Measurements from ENCODE around the gene SLC22A16. TPM values are rescaled to one million over a fixed set of nuclear protein-coding genes. Genes with fewer than 3 reads are reported as not detected.

SLC22A16 gene
- total RNA-seq, 1 experiment from 2014 or later: not detected

DNA sequence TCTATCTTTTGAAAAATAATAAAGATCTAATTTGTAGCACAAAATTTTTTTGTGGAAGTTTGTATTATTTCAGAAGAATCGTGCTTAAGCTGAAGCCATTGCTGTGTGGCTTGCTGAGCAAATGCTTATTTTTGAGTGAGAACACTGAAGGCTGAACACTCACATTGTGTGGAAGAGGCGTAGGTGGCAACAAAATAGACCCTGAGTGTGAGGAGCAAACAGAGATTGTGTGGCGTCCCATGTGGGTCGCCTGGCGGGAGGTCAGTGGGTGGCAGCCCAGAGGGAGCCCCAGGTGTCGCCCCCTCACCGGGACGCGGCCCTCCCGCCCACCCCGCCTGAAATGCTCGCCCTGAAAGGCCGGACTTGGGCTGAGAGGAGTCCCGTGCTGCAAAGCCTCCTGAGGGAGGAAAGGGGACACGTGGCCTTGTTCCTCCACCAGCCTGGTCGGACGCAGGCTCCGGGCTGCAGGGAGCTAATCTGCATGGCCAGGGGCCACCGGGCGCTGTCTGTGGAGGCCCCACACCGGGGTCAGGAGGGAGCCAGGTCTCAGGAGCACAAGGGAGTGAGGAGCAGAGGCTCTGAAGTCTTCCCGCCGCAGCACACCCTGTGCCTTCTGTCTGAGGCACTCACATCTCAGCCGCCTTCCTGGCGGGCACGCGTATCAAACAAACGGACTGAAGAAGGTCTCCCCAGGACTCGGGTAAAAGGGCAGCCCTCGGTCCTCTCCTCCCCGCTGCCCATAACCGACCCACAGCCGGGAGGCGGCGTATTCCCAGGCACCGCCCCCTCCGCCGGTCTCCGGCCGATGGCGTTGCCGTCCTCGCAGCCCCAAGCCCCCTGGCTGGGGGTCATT is 77.0 kb downstream of the SLC22A16 start:
- Histone ChIP-seq H3K27me3 (replicated peaks) (no peaks in the 10 kb centered on the region), H3K36me3 (no peaks in the 10 kb centered on the region), H3K27ac (no peak overlapping the region), H3K4me3 (no peak overlapping the region), H3K4me1 (replicated peaks) (no peaks in the 10 kb centered on the region), H3K9me3 (replicated peaks) (no peaks in the 10 kb centered on the region)
- DNase-seq (ENCODE audit: low read depth in 1 of 2, low spot score in 2 of 2): no peak

DNA sequence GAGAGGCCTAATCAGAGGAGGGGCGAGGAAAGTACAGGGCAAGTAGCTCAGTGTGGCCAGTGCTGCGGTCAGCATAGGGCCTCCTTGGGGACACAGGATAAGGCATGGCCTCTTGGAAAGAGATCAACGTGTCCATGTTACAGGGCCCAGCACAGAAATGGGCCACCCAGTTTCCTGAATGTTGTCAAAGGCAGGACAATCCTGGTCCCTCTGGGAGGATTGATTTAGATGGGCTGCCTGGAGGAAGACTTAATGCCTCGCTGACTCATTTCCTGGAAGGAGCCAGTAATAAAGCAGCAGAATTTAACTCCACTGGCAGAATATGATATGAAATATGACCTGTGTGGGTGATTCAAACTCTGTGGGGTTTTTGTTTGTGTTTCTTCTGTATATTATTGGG is 77.6 kb downstream of the SLC22A16 start:
- Histone ChIP-seq H3K27ac (no peak overlapping the region), H3K36me3 (no peaks in the 10 kb centered on the region), H3K4me3 (no peak overlapping the region), H3K9me3 (replicated peaks) (no peaks in the 10 kb centered on the region), H3K27me3 (replicated peaks) (no peaks in the 10 kb centered on the region), H3K4me1 (replicated peaks) (no peaks in the 10 kb centered on the region)
- no peak for DNase-seq (ENCODE audit: low read depth in 1 of 2, low spot score in 2 of 2)

DNA sequence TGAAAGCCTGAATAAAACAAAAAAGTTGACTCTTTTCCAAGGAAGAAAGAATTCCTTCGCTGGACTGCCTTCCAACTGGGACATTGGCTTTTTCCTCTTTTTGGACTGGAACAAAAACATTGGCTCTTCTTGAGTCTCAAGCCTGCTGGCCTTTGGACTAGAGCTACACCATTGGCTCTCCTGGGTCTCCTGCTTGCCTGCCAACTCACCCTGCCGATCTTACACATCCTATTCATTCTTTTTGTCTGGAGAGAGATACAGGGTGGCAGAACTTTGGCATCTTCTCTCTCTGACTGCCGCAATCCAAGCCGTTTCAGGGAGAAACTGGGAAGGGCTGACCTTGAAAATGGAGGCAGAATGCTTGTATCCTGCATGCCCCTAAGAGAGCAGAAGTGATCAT is 81.2 kb downstream of the SLC22A16 start:
- Histone ChIP-seq H3K4me1 (replicated peaks) (peaks cover 3% of the 10 kb centered on the region), H3K27ac (no peak overlapping the region), H3K27me3 (replicated peaks) (no peaks in the 10 kb centered on the region), H3K36me3 (no peaks in the 10 kb centered on the region), H3K4me3 (no peak overlapping the region), H3K9me3 (replicated peaks) (no peaks in the 10 kb centered on the region)
- no peak for DNase-seq (ENCODE audit: low read depth in 1 of 2, low spot score in 2 of 2)

DNA sequence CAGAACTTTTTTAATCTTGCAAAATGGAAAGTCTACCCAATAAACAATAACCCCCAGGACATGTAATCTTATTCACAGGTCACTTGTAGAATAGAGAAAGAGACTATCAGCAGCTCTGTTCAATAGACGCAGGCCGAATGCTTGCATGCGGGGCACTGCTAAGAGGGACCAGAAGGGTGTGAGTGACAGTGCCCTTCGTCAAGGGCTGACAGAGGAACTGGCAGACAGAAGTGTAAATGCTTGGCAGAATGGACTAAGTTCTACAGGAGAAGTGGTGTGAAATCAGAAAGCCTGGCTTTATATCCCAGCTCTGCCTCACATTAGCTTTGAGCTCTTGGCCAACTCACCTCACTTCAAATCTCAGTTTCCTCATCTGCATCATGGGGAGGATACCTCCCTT is 82.0 kb downstream of the SLC22A16 start:
- no peaks in the 10 kb centered on the region for H3K36me3 ChIP-seq
- no peaks in the 10 kb centered on the region for H3K9me3 ChIP-seq (replicated peaks)
- H3K27me3 ChIP-seq (replicated peaks): no peaks in the 10 kb centered on the region
- no peak for DNase-seq (ENCODE audit: low read depth in 1 of 2, low spot score in 2 of 2)
- peaks cover 11% of the 10 kb centered on the region for H3K4me1 ChIP-seq (replicated peaks)
- no peak overlapping the region for H3K27ac ChIP-seq
- no peak overlapping the region for H3K4me3 ChIP-seq

- Histone ChIP-seq H3K36me3 (no peaks in the 10 kb centered on the region), H3K4me1 (replicated peaks) (peaks cover 11% of the 10 kb centered on the region), H3K4me3 (no peak overlapping the region), H3K27ac (no peak overlapping the region), H3K9me3 (replicated peaks) (no peaks in the 10 kb centered on the region), H3K27me3 (replicated peaks) (no peaks in the 10 kb centered on the region)
- no peak for DNase-seq (ENCODE audit: low read depth in 1 of 2, low spot score in 2 of 2)
These were observed 83.7 kb downstream of the SLC22A16 start for GRCh38 chr6:110392727-110393126.

DNA sequence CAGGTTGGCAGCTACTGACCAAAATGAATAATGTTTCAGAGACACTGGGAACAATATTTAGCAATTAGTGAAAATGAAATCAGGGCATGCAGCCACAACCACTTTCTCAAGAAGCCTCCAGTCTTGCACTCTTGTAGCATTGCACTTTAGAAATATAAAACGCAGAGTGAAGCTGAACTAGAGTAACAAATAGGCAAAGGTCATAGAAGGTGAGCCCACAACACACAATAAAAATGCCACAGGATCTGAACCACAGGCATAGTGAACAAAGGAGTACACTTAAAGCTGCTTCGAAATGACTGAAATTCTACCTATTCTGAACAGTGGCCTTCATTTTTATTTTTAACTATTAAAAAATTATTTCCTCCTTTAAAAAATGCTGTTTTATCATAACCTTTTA is 86.0 kb downstream of the SLC22A16 start:
- Histone ChIP-seq H3K27me3 (replicated peaks) (no peaks in the 10 kb centered on the region), H3K36me3 (no peaks in the 10 kb centered on the region), H3K27ac (no peak overlapping the region), H3K9me3 (replicated peaks) (no peaks in the 10 kb centered on the region), H3K4me1 (replicated peaks) (peaks cover 11% of the 10 kb centered on the region), H3K4me3 (no peak overlapping the region)
- no peak for DNase-seq (ENCODE audit: low read depth in 1 of 2, low spot score in 2 of 2)

DNA sequence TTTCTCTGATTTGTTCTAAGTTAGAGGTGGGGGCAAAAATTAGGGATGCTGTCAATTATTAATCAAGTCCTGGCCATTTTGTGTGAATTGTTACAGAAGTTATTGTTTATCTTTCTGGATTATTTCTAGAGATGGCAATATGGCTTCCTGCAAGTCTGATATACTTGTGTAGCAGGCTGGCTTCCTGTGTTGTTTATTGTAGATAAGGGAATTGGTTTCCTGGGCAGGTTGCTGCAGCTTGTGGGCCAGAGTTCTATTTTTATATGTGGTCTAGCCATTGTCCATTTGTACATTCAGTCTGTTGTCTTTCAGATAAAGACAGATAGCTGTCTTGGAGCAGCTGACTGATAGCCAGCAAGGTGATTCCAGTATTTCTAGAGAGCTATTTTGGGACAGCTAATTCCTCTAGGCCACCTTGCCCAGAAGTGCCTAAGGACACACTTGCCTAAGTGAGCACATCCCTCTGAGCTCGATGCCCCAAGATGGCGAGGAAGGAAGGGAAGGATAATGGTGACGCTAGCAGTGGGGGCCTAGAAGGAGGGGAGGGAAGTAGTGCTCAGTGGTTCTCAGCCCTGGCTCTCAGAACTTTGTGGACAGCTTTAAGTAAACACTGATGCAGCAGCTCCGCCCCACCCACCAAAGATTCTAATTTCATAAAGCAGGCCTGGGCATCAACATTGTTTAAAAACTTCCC is 86.6 kb downstream of the SLC22A16 start:
- peaks cover 11% of the 10 kb centered on the region for H3K4me1 ChIP-seq (replicated peaks)
- H3K27ac ChIP-seq: no peak overlapping the region
- no peak overlapping the region for H3K4me3 ChIP-seq
- H3K36me3 ChIP-seq: no peaks in the 10 kb centered on the region
- no peaks in the 10 kb centered on the region for H3K9me3 ChIP-seq (replicated peaks)
- H3K27me3 ChIP-seq (replicated peaks): no peaks in the 10 kb centered on the region
- no peak for DNase-seq (ENCODE audit: low read depth in 1 of 2, low spot score in 2 of 2)

DNA sequence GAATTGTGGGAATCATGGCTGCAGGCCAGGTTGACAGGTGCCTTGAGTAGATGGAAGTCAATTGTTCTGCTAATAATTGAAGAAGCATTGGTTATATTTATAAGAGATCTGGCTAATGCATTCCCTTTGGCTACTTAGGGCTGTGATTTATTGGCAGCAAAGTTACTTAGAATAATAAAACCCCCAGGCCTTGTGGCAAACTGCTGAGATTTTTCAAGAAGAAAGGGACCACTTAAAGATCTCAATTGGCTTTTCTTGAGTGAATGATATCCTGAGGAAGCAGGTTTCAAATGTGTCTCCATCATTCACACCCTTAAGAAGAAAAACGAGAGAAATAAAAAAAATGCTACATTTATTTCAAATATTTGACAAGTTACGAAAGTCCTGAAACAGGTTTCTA is 88.4 kb downstream of the SLC22A16 start:
- Histone ChIP-seq H3K27ac (no peak overlapping the region), H3K4me1 (replicated peaks) (peaks cover 11% of the 10 kb centered on the region), H3K27me3 (replicated peaks) (no peaks in the 10 kb centered on the region), H3K4me3 (no peak overlapping the region), H3K36me3 (no peaks in the 10 kb centered on the region), H3K9me3 (replicated peaks) (no peaks in the 10 kb centered on the region)
- DNase-seq (ENCODE audit: low read depth in 1 of 2, low spot score in 2 of 2): no peak

DNA sequence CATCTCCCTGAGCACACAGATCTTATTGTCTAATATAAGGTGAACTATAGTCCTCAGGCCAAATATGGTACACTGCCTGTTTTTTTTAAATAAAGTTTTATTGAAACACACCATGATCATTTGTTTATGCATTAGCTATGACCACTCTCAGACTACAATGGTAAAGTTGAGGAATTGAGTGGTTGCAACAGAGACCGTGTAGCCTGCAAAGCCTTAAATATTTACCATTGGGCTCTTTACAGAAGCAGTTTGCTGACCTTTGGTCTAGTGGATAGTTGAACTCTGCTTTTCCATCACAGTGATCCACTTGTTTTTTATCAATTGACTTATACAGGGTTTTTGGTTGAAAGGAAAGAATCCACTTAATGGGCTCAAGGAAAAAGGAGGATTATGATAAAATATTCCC is 91.0 kb downstream of the SLC22A16 start:
- no peak for DNase-seq (ENCODE audit: low read depth in 1 of 2, low spot score in 2 of 2)

DNA sequence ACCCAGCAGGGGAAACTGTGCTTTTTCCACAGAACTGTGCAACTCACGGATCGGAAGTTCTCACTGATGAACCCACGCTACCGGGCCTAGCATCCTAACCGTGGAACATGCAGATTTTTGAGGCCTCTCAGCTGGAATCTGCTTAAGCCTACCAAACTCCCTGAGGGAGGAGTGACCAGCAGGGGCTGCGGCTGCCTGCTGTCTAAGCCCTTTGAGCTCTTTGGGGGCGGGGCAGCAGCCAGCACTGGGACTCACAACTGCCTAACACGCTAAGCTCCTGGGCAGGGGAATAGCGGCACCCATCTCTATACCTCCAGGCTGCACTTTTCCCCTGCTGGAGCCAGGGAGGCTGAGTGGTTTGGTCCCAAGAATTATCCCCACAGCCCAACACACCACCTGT is 97.9 kb downstream of the SLC22A16 start:
- Histone ChIP-seq H3K36me3 (no peaks in the 10 kb centered on the region), H3K9me3 (replicated peaks) (no peaks in the 10 kb centered on the region), H3K27me3 (replicated peaks) (no peaks in the 10 kb centered on the region), H3K4me3 (no peak overlapping the region), H3K27ac (no peak overlapping the region), H3K4me1 (replicated peaks) (no peaks in the 10 kb centered on the region)
- DNase-seq (ENCODE audit: low read depth in 1 of 2, low spot score in 2 of 2): no peak

More for the DNA sequence above, 91.0 kb downstream of the SLC22A16 start:
- Histone ChIP-seq H3K9me3 (replicated peaks) (no peaks in the 10 kb centered on the region), H3K36me3 (no peaks in the 10 kb centered on the region), H3K4me3 (no peak overlapping the region), H3K4me1 (replicated peaks) (peaks cover 10% of the 10 kb centered on the region), H3K27me3 (replicated peaks) (no peaks in the 10 kb centered on the region), H3K27ac (no peak overlapping the region)

Other genes with a start within 250 kb of the SLC22A16 start
- gene METTL24, start 118.3 kb downstream of the SLC22A16 start, total RNA-seq (2014; rRNA removed; shearing (Covaris generic)): 0.58 TPM in 1 of 2 replicates, not detected in the other
- 0.53 TPM in 1 of 2 replicates, not detected in the other for gene DDO, start 61.0 kb downstream of the SLC22A16 start, total RNA-seq (2014; rRNA removed; shearing (Covaris generic))